SJCRH30 (cell line): ENCODE data around the gene FAT2. TPM values are rescaled to one million over a fixed set of nuclear protein-coding genes. Genes with fewer than 3 reads are reported as not detected.

Experiments used
- total RNA-seq: library from RNA; depleted of rRNA; stranded (reverse); fragments of >200 nt; shearing (Covaris generic); gene quantifications from 2 replicates; pipeline ENCODE4 v1.2.3, GENCODE V29; 2014; rRNA removed

The FAT2 gene
- total RNA-seq, 1 experiment from 2014 or later: 0.04 TPM

Other genes starting within 250 kb of the FAT2 start
- not detected in 2 replicates for gene SLC36A2, start 243.8 kb downstream of the FAT2 start, total RNA-seq
- gene SLC36A1, start 143.7 kb downstream of the FAT2 start, total RNA-seq: 9.0 and 9.1 TPM in 2 replicates
- gene SPARC, start 95.6 kb upstream of the FAT2 start, total RNA-seq: 1,211 and 1,265 TPM in 2 replicates
- gene ATOX1, start 167.3 kb upstream of the FAT2 start, total RNA-seq: 65.0 and 68.4 TPM in 2 replicates
- gene G3BP1, start 180.6 kb upstream of the FAT2 start, total RNA-seq: 265 and 269 TPM in 2 replicates